Panc1 (cell line): ENCODE data around the gene SESN1. TPM values are rescaled to one million over a fixed set of nuclear protein-coding genes. Genes with fewer than 3 reads are reported as not detected.

Experiments
- ATAC-seq: fragments of 200-7000 bp; cut with Tn5 transposase; 2 replicates; pipeline ENCODE4 v1.9.1; 2020; ENCODE audit warnings: mild to moderate bottlenecking, moderate library complexity
- BruUV-seq: library from RNA; stranded (reverse); fragments of 400-500 nt; replicated peaks from 2 replicates; lab custom pipeline; 2021; lab: Mats Ljungman, UMichigan
- CTCF ChIA-PET: fragments of 300-600 bp; sonication (Branson Sonifier 250); formaldehyde crosslinking; loops from one replicate; lab custom pipeline; 2022; ENCODE audit warnings: antibody characterized with exemption; lab: Charles Lee
- POLR2A ChIA-PET: fragments of 300-600 bp; sonication (Branson Sonifier 250); formaldehyde crosslinking; loops from one replicate; lab custom pipeline; 2022; ENCODE audit warnings: antibody characterized with exemption; lab: Charles Lee
- DNase-seq: peaks from one replicate; pipeline ENCODE4 v3.0.0-alpha.2; 2010; ENCODE audit warnings: low read depth, low spot score
- H3K27ac ChIP-seq: 2 replicates; pipeline ENCODE4 v1.5.1; 2011; ENCODE audit warnings: mild to moderate bottlenecking, low read length, inconsistent platforms
- H3K27me3 ChIP-seq: fragments of 200-500 bp; sonication (Bioruptor generic); 2 replicates; pipeline ENCODE4 v1.6.0; 2014; ENCODE audit warnings: low read length, inconsistent platforms; ENCODE audit not compliant: control insufficient read depth, insufficient read depth
- H3K36me3 ChIP-seq: fragments of 200-500 bp; sonication (Bioruptor generic); 2 replicates; pipeline ENCODE4 v1.5.1; 2014; ENCODE audit warnings: inconsistent platforms, mild to moderate bottlenecking, low read length, moderate library complexity; ENCODE audit not compliant: control insufficient read depth, insufficient read depth
- H3K4me1 ChIP-seq: 2 replicates; pipeline ENCODE4 v1.5.1; 2011; ENCODE audit warnings: inconsistent platforms, mild to moderate bottlenecking, low read length, moderate library complexity; ENCODE audit not compliant: control insufficient read depth, insufficient read depth
- H3K4me3 ChIP-seq, 2 experiments: 2 replicates each; pipeline ENCODE4 v1.5.1; 2011 to 2012; ENCODE audit warnings: low read depth in 2 of 2, low read length in 2 of 2, mild to moderate bottlenecking in 2 of 2, inconsistent platforms in 1 of 2, moderate library complexity in 1 of 2
- H3K9me3 ChIP-seq: fragments of 200-500 bp; sonication (Bioruptor generic); 2 replicates; pipeline ENCODE4 v1.5.1; 2014; ENCODE audit warnings: low read depth, mild to moderate bottlenecking, inconsistent platforms, low read length, moderate library complexity; ENCODE audit not compliant: control insufficient read depth, insufficient read depth
- POLR2AphosphoS5 ChIP-seq: IDR thresholded peaks from 2 replicates; pipeline ENCODE4 v1.6.1; 2012; ENCODE audit warnings: mild to moderate bottlenecking, low read depth, low read length, moderate library complexity
- SIN3A ChIP-seq: IDR thresholded peaks from 2 replicates; pipeline ENCODE4 v1.6.1; 2012; ENCODE audit warnings: low read depth, mild to moderate bottlenecking, low read length, moderate library complexity, borderline replicate concordance; ENCODE audit not compliant: insufficient read depth
- TCF7L2 ChIP-seq: IDR thresholded peaks from 2 replicates; pipeline ENCODE4 v1.6.1; 2011; ENCODE audit warnings: mild to moderate bottlenecking, low read depth, low read length, inconsistent platforms
- in situ Hi-C: cut with HindIII; loops from 2 replicates; pipeline ENCODE4 v1.10.0; 2016; ENCODE audit warnings: low sequenced_read_pairs, low pct_unique_long_range_greater_than_20kb
- intact Hi-C: fragments of 100-400 bp; cut with micrococcal nuclease; formaldehyde crosslinking; loops from one replicate; pipeline ENCODE4 v1.10.0; 2022; ENCODE audit not compliant: unreplicated experiment
- total RNA-seq: library from RNA; stranded (reverse); gene quantifications from one replicate; pipeline ENCODE4 v1.2.1, GENCODE V29; 2021; ENCODE audit not compliant: unreplicated experiment
- TF ChIP-seq, protein P1 (sequence below): fragments of 450-650 bp; IDR thresholded peaks from 2 replicates; pipeline ENCODE4 v1.5.1; 2017; ENCODE audit warnings: mild to moderate bottlenecking
- TF ChIP-seq, protein P2 (sequence below), 2 experiments: IDR thresholded peaks; 2 replicates each; pipeline ENCODE4 v1.6.1; 2011 to 2012; ENCODE audit warnings: low read depth in 2 of 2, control low read depth in 1 of 2, low read length in 1 of 2, mild to moderate bottlenecking in 1 of 2, moderate library complexity in 1 of 2; ENCODE audit not compliant: insufficient read depth in 1 of 2

Gene SESN1
- total RNA-seq, 1 experiment from 2014 or later, result 11.3 TPM

DNA sequence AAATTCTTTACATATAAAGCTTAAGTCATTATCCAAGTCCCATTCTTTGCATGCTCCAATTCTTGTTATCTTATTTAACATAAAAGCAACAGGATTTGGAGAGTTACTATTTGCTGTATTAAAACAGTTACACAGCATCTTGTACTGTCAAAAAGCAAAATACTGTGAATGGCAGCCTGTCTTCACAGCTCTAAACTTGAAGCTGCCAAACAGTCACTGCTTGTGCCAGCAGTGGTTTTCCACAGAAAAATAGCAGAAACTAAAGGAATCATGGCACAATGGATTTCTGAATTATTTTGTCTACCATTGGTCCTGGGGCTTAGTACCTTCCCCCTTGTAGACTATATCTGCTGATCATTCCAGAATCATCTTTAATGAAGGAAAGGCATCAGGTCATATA is 107.5 kb downstream of the SESN1 start:
- POLR2A ChIA-PET, result interaction anchor here (0.6 kb wide), 1 partner anchor 69 kb away, joined by 4 read pairs; no protein-coding TSS in a partner anchor
- Histone ChIP-seq H3K4me3 (no peak overlapping the region), H3K27ac (no peak overlapping the region), H3K36me3 (no peaks in the 10 kb centered on the region), H3K4me1 (no peaks in the 10 kb centered on the region), H3K9me3 (no peaks in the 10 kb centered on the region), H3K27me3 (no peaks in the 10 kb centered on the region)
- ATAC-seq (no peak), DNase-seq (no peak)
- TF ChIP-seq, protein P1, sequence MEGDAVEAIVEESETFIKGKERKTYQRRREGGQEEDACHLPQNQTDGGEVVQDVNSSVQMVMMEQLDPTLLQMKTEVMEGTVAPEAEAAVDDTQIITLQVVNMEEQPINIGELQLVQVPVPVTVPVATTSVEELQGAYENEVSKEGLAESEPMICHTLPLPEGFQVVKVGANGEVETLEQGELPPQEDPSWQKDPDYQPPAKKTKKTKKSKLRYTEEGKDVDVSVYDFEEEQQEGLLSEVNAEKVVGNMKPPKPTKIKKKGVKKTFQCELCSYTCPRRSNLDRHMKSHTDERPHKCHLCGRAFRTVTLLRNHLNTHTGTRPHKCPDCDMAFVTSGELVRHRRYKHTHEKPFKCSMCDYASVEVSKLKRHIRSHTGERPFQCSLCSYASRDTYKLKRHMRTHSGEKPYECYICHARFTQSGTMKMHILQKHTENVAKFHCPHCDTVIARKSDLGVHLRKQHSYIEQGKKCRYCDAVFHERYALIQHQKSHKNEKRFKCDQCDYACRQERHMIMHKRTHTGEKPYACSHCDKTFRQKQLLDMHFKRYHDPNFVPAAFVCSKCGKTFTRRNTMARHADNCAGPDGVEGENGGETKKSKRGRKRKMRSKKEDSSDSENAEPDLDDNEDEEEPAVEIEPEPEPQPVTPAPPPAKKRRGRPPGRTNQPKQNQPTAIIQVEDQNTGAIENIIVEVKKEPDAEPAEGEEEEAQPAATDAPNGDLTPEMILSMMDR, result no peak
- TF ChIP-seq, protein P2, sequence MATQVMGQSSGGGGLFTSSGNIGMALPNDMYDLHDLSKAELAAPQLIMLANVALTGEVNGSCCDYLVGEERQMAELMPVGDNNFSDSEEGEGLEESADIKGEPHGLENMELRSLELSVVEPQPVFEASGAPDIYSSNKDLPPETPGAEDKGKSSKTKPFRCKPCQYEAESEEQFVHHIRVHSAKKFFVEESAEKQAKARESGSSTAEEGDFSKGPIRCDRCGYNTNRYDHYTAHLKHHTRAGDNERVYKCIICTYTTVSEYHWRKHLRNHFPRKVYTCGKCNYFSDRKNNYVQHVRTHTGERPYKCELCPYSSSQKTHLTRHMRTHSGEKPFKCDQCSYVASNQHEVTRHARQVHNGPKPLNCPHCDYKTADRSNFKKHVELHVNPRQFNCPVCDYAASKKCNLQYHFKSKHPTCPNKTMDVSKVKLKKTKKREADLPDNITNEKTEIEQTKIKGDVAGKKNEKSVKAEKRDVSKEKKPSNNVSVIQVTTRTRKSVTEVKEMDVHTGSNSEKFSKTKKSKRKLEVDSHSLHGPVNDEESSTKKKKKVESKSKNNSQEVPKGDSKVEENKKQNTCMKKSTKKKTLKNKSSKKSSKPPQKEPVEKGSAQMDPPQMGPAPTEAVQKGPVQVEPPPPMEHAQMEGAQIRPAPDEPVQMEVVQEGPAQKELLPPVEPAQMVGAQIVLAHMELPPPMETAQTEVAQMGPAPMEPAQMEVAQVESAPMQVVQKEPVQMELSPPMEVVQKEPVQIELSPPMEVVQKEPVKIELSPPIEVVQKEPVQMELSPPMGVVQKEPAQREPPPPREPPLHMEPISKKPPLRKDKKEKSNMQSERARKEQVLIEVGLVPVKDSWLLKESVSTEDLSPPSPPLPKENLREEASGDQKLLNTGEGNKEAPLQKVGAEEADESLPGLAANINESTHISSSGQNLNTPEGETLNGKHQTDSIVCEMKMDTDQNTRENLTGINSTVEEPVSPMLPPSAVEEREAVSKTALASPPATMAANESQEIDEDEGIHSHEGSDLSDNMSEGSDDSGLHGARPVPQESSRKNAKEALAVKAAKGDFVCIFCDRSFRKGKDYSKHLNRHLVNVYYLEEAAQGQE (IDR thresholded peaks at IDR 0.05; ENCODE audit: insufficient read depth in 1 of 2, low read depth in 2 of 2, low read length in 1 of 2), result no peak
- TF ChIP-seq POLR2AphosphoS5 (no peak), TCF7L2 (no peak), SIN3A (no peak)
- BruUV-seq, result no TSS peak
- CTCF ChIA-PET, result interaction anchor here (0.6 kb wide), 1 partner anchor 1052 kb away, joined by 6 read pairs; no protein-coding TSS in a partner anchor
- intact Hi-C loops (no loop called here), in situ Hi-C loops (no loop called here)

DNA sequence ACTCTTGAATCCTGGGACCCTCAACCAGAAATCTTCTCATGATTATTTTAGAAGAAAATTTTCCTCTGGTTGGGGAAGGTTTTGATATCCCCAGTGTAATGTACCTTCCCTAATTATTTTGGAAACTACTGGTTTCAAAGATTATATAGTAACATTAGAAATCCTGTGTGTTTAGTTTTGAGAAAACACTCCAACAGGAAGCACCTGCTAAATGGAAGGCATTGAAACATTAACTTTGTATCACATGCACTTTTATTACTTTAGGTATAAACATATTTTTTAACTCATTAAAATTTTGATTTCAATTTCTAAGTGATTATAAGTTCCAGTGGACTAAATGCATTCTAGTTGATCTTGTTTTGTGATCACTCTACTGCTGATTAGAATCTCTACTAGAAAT is 109.3 kb downstream of the SESN1 start:
- H3K4me1 ChIP-seq, result no peaks in the 10 kb centered on the region
- no peaks in the 10 kb centered on the region for H3K27me3 ChIP-seq
- DNase-seq (no peak), ATAC-seq (no peak)
- no peak overlapping the region for H3K4me3 ChIP-seq
- no peaks in the 10 kb centered on the region for H3K36me3 ChIP-seq
- TF ChIP-seq, protein P1, result no peak
- TF ChIP-seq SIN3A, result no peak
- TF ChIP-seq, protein P2 (IDR thresholded peaks at IDR 0.05; ENCODE audit: insufficient read depth in 1 of 2, low read depth in 2 of 2, low read length in 1 of 2), result no peak
- TF ChIP-seq TCF7L2, result no peak
- TF ChIP-seq POLR2AphosphoS5, result no peak
- intact Hi-C loops, result no loop called here
- no TSS peak for BruUV-seq
- in situ Hi-C loops, result no loop called here
- no peaks in the 10 kb centered on the region for H3K9me3 ChIP-seq
- ChIA-PET CTCF (no interaction called here), POLR2A (no interaction called here)
- no peak overlapping the region for H3K27ac ChIP-seq
